Hepatocyte (in vitro differentiated cells): ENCODE data around the gene SEC61A1.

ENCODE experiments used
- EZH2 ChIP-seq: fragments of 200-600 bp; sonication (generic); IDR thresholded peaks from 2 replicates; pipeline ENCODE4 v1.6.1; 2016; ENCODE audit warnings: antibody characterized with exemption, mild to moderate bottlenecking, borderline replicate concordance
- EZH2phosphoT487 ChIP-seq: fragments of 200-600 bp; sonication (generic); IDR thresholded peaks from one replicate; pipeline ENCODE4 v1.6.1; 2018; ENCODE audit warnings: antibody characterized with exemption, mild to moderate bottlenecking, low read depth, moderate library complexity; ENCODE audit not compliant: unreplicated experiment, severe bottlenecking
- TF ChIP-seq, protein P1 (sequence below): fragments of 200-600 bp; sonication (generic); IDR thresholded peaks from 2 replicates; pipeline ENCODE4 v1.5.1; 2016; ENCODE audit warnings: antibody characterized with exemption, mild to moderate bottlenecking; ENCODE audit not compliant: poor library complexity

DNA sequence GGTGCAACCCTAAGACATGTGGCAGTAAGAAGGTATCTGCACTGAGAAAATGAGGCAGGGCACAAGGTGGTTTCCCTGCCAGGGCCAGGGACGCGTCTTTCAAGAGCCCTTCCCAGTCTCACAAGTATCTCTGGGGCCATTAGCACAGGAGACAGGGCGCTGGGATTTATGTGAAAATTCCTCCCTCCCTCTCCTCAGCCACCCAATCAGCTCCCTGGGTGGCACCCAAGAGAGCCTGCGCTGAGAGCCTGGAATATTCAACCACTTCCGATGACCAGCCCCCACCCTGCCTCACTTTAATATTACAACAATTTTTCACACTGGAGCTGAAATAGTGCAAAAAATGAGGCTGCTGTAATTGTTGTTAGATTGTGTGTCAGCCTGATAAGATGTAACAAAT, 26.1 kb downstream of the SEC61A1 start:
- TF ChIP-seq EZH2 (no peak), EZH2phosphoT487 (no peak)
- TF ChIP-seq, protein P1, sequence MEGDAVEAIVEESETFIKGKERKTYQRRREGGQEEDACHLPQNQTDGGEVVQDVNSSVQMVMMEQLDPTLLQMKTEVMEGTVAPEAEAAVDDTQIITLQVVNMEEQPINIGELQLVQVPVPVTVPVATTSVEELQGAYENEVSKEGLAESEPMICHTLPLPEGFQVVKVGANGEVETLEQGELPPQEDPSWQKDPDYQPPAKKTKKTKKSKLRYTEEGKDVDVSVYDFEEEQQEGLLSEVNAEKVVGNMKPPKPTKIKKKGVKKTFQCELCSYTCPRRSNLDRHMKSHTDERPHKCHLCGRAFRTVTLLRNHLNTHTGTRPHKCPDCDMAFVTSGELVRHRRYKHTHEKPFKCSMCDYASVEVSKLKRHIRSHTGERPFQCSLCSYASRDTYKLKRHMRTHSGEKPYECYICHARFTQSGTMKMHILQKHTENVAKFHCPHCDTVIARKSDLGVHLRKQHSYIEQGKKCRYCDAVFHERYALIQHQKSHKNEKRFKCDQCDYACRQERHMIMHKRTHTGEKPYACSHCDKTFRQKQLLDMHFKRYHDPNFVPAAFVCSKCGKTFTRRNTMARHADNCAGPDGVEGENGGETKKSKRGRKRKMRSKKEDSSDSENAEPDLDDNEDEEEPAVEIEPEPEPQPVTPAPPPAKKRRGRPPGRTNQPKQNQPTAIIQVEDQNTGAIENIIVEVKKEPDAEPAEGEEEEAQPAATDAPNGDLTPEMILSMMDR = no peak
